Activated CD8-positive, alpha-beta T cell treated with anti-CD3 and anti-CD28 coated beads, Interleukin-2, amount 10 ng/mL, durations not matched to agents 7 days and 5 days (primary cell): ENCODE measurements around the gene UGGT1. TPM values are rescaled to one million over a fixed set of nuclear protein-coding genes. Genes with fewer than 3 reads are reported as not detected.
"Not testable (repeated sequence)": the region's sequence is repeated elsewhere in the genome, so short reads cannot be mapped to it uniquely, and the experiment has no call there.

Source experiments
- ATAC-seq: fragments of 150-1000 bp; cut with Tn5 transposase; one replicate; pipeline ENCODE4 v1.10.0; 2021; ENCODE audit warnings: moderate library complexity
- CTCF ChIA-PET: fragments of 350-600 bp; sonication (Branson Sonifier 250); formaldehyde crosslinking; loops from one replicate; lab custom pipeline; 2021; ENCODE audit warnings: antibody characterized with exemption; lab: Charles Lee
- POLR2A ChIA-PET: fragments of 350-600 bp; sonication (Branson Sonifier 250); formaldehyde crosslinking; loops from one replicate; lab custom pipeline; 2021; ENCODE audit warnings: antibody characterized with exemption; lab: Charles Lee
- DNase-seq: peaks from one replicate; pipeline ENCODE4 v3.0.0-alpha.2; 2020
- H3K27ac Mint-ChIP-seq: one replicate; pipeline ENCODE4 v1.8.0; 2021; ENCODE audit warnings: mild to moderate bottlenecking, mixed read lengths
- H3K27me3 Mint-ChIP-seq: one replicate; pipeline ENCODE4 v1.8.0; 2021; ENCODE audit warnings: low read depth, mixed read lengths
- H3K36me3 Mint-ChIP-seq: one replicate; pipeline ENCODE4 v1.8.0; 2021; ENCODE audit warnings: low read depth, mixed read lengths
- H3K4me1 Mint-ChIP-seq: one replicate; pipeline ENCODE4 v1.8.0; 2021; ENCODE audit warnings: low read depth, mixed read lengths
- H3K4me3 Mint-ChIP-seq: one replicate; pipeline ENCODE4 v1.8.0; 2021; ENCODE audit warnings: mild to moderate bottlenecking, mixed read lengths
- H3K9me3 Mint-ChIP-seq: one replicate; pipeline ENCODE4 v1.8.0; 2022; ENCODE audit warnings: mixed read lengths; ENCODE audit not compliant: insufficient read depth
- total RNA-seq, 2 experiments: library from RNA; stranded (reverse); gene quantifications; one replicate each; pipeline ENCODE4 v1.2.3, GENCODE V29; 2021

Gene UGGT1
- total RNA-seq, 2 experiments from 2014 or later: 60.3 to 63.7 TPM

GRCh38 chr2:128159437-128159836, 68.4 kb downstream of the UGGT1 start:
- H3K36me3 Mint-ChIP-seq: peaks cover 57% of the 10 kb centered on the region
- H3K4me3 Mint-ChIP-seq: no peak overlapping the region
- DNase-seq: no peak
- no peak overlapping the region for H3K27ac Mint-ChIP-seq
- no peaks in the 10 kb centered on the region for H3K9me3 Mint-ChIP-seq
- ATAC-seq: no peak
- no peaks in the 10 kb centered on the region for H3K27me3 Mint-ChIP-seq
- H3K4me1 Mint-ChIP-seq: no peaks in the 10 kb centered on the region
- CTCF ChIA-PET: interaction anchor here (0.8 to 1.4 kb wide), 2 partner anchors 95 to 303 kb away, joined by 3 read pairs; no protein-coding TSS in a partner anchor
- POLR2A ChIA-PET: no interaction called here

- CTCF ChIA-PET: interaction anchor here (1.4 kb wide), 1 partner anchor 304 kb away, joined by 3 read pairs; no protein-coding TSS in a partner anchor
- Mint-ChIP-seq H3K4me1 (no peaks in the 10 kb centered on the region), H3K9me3 (no peaks in the 10 kb centered on the region), H3K36me3 (peaks cover 50% of the 10 kb centered on the region), H3K27me3 (no peaks in the 10 kb centered on the region), H3K4me3 (no peak overlapping the region), H3K27ac (no peak overlapping the region)
- POLR2A ChIA-PET: no interaction called here
- no peak for DNase-seq
- no peak for ATAC-seq
Measured at GRCh38 chr2:128160616-128161275, 69.7 kb downstream of the UGGT1 start.

GRCh38 chr2:128162266-128162665, 71.3 kb downstream of the UGGT1 start:
- ATAC-seq (no peak), DNase-seq (no peak)
- Mint-ChIP-seq H3K9me3 (no peaks in the 10 kb centered on the region), H3K36me3 (peaks cover 60% of the 10 kb centered on the region), H3K27ac (no peak overlapping the region), H3K4me3 (no peak overlapping the region), H3K27me3 (no peaks in the 10 kb centered on the region), H3K4me1 (peaks cover 1% of the 10 kb centered on the region)
- ChIA-PET CTCF (no interaction called here), POLR2A (no interaction called here)

- Mint-ChIP-seq H3K27me3 (no peaks in the 10 kb centered on the region), H3K27ac (peak overlapping the region; percentile 13), H3K4me1 (peaks cover 16% of the 10 kb centered on the region), H3K9me3 (no peaks in the 10 kb centered on the region), H3K36me3 (peaks cover 62% of the 10 kb centered on the region), H3K4me3 (no peak overlapping the region)
- no peak for ATAC-seq
- no peak for DNase-seq
- CTCF ChIA-PET: no interaction called here
- POLR2A ChIA-PET: no interaction called here
Measured at GRCh38 chr2:128164311-128164710, 73.3 kb downstream of the UGGT1 start.

GRCh38 chr2:128166746-128167353, 75.8 kb downstream of the UGGT1 start:
- Mint-ChIP-seq H3K4me3 (no peak overlapping the region), H3K9me3 (no peaks in the 10 kb centered on the region), H3K27ac (no peak overlapping the region), H3K27me3 (no peaks in the 10 kb centered on the region), H3K4me1 (peaks cover 23% of the 10 kb centered on the region), H3K36me3 (peaks cover 52% of the 10 kb centered on the region)
- POLR2A ChIA-PET: interaction anchor here (0.5 kb wide), 1 partner anchor 76 kb away, joined by 3 read pairs; the partner anchor contains the start of gene UGGT1
- DNase-seq (no peak), ATAC-seq (no peak)
- CTCF ChIA-PET: no interaction called here

GRCh38 chr2:128169094-128169493, 78.1 kb downstream of the UGGT1 start:
- DNase-seq (no peak), ATAC-seq (no peak)
- no peak overlapping the region for H3K4me3 Mint-ChIP-seq
- POLR2A ChIA-PET: interaction anchor here (1.7 kb wide), 1 partner anchor 78 kb away, joined by 6 read pairs; the partner anchor contains the start of gene UGGT1
- CTCF ChIA-PET: interaction anchor here (2.2 kb wide), 1 partner anchor 10 kb away, joined by 8 read pairs; no protein-coding TSS in a partner anchor
- H3K36me3 Mint-ChIP-seq: peaks cover 63% of the 10 kb centered on the region
- H3K27ac Mint-ChIP-seq: peak overlapping the region; percentile 17
- H3K9me3 Mint-ChIP-seq: no peaks in the 10 kb centered on the region
- peaks cover 23% of the 10 kb centered on the region for H3K4me1 Mint-ChIP-seq
- H3K27me3 Mint-ChIP-seq: no peaks in the 10 kb centered on the region

GRCh38 chr2:128169497-128169896, 78.5 kb downstream of the UGGT1 start:
- ChIA-PET CTCF (interaction anchor here (2.2 kb wide), 1 partner anchor 10 kb away, joined by 8 read pairs; no protein-coding TSS in a partner anchor), POLR2A (interaction anchor here (1.7 kb wide), 1 partner anchor 78 kb away, joined by 6 read pairs; the partner anchor contains the start of gene UGGT1)
- no peaks in the 10 kb centered on the region for H3K27me3 Mint-ChIP-seq
- ATAC-seq (no peak), DNase-seq (no peak)
- H3K4me1 Mint-ChIP-seq: peaks cover 23% of the 10 kb centered on the region
- H3K4me3 Mint-ChIP-seq: no peak overlapping the region
- no peaks in the 10 kb centered on the region for H3K9me3 Mint-ChIP-seq
- H3K27ac Mint-ChIP-seq: peak overlapping the region; percentile 17
- H3K36me3 Mint-ChIP-seq: peaks cover 62% of the 10 kb centered on the region

GRCh38 chr2:128169933-128170709, 79.1 kb downstream of the UGGT1 start:
- DNase-seq: no peak
- no peaks in the 10 kb centered on the region for H3K9me3 Mint-ChIP-seq
- ATAC-seq: peak; percentile 19
- peaks cover 66% of the 10 kb centered on the region for H3K36me3 Mint-ChIP-seq
- H3K4me1 Mint-ChIP-seq: peaks cover 23% of the 10 kb centered on the region
- no peaks in the 10 kb centered on the region for H3K27me3 Mint-ChIP-seq
- H3K4me3 Mint-ChIP-seq: no peak overlapping the region
- H3K27ac Mint-ChIP-seq: peak overlapping the region; percentile 58
- POLR2A ChIA-PET: interaction anchor here (1.7 kb wide), 1 partner anchor 79 kb away, joined by 6 read pairs; the partner anchor contains the start of gene UGGT1
- CTCF ChIA-PET: interaction anchor here (2.2 kb wide), 1 partner anchor 9 kb away, joined by 8 read pairs; no protein-coding TSS in a partner anchor

- ChIA-PET CTCF (interaction anchor here (2.2 kb wide), 1 partner anchor 8 kb away, joined by 8 read pairs; no protein-coding TSS in a partner anchor), POLR2A (no interaction called here)
- Mint-ChIP-seq H3K9me3 (no peaks in the 10 kb centered on the region), H3K27me3 (no peaks in the 10 kb centered on the region), H3K36me3 (peaks cover 69% of the 10 kb centered on the region), H3K4me3 (no peak overlapping the region), H3K4me1 (peaks cover 23% of the 10 kb centered on the region), H3K27ac (peak overlapping the region; percentile 23)
- no peak for DNase-seq
- no peak for ATAC-seq
Measured at GRCh38 chr2:128170776-128171175, 79.8 kb downstream of the UGGT1 start.

- Mint-ChIP-seq H3K9me3 (no peaks in the 10 kb centered on the region), H3K27me3 (no peaks in the 10 kb centered on the region), H3K36me3 (peaks cover 64% of the 10 kb centered on the region), H3K4me1 (peaks cover 21% of the 10 kb centered on the region), H3K27ac (no peak overlapping the region), H3K4me3 (no peak overlapping the region)
- no peak for DNase-seq
- ChIA-PET POLR2A (no interaction called here), CTCF (interaction anchor here (0.7 to 1.2 kb wide), 2 partner anchors 62 to 905 kb away, joined by 3 to 4 read pairs; no protein-coding TSS in a partner anchor)
- no peak for ATAC-seq
Measured at GRCh38 chr2:128172191-128172590, 81.2 kb downstream of the UGGT1 start.

- H3K27ac Mint-ChIP-seq, DNase-seq, H3K4me3 Mint-ChIP-seq, H3K4me1 Mint-ChIP-seq, H3K9me3 Mint-ChIP-seq, H3K27me3 Mint-ChIP-seq, ATAC-seq, POLR2A ChIA-PET: not testable (repeated sequence)
- H3K36me3 Mint-ChIP-seq: peaks cover 66% of the 10 kb centered on the region
- CTCF ChIA-PET: interaction anchor here (1.0 kb wide), 1 partner anchor 11 kb away, joined by 3 read pairs; no protein-coding TSS in a partner anchor
Measured at GRCh38 chr2:128174067-128174466, 83.1 kb downstream of the UGGT1 start.
